Neural progenitor cell (in vitro differentiated cells): ENCODE data around the gene TP73. TPM values are rescaled to one million over a fixed set of nuclear protein-coding genes. Genes with fewer than 3 reads are reported as not detected.

Experiments
- DNase-seq: peaks from one replicate; pipeline ENCODE4 v3.0.0-alpha.2; 2016; ENCODE audit warnings: low spot score
- H2AFZ ChIP-seq: fragments of 200-600 bp; sonication (generic); replicated peaks from 2 replicates; pipeline ENCODE4 v1.6.1; 2016; ENCODE audit warnings: antibody characterized with exemption
- H3F3A ChIP-seq: fragments of 200-600 bp; sonication (generic); 2 replicates; pipeline ENCODE4 v1.6.1; 2016; ENCODE audit warnings: antibody characterized with exemption, low read depth
- H3K27ac ChIP-seq: fragments of 200-600 bp; sonication (generic); 2 replicates; pipeline ENCODE4 v1.5.1; 2016; ENCODE audit warnings: mild to moderate bottlenecking
- H3K27me3 ChIP-seq: fragments of 200-600 bp; sonication (generic); 2 replicates; pipeline ENCODE4 v1.6.1; 2016; ENCODE audit warnings: mild to moderate bottlenecking, moderate library complexity
- H3K36me3 ChIP-seq: fragments of 200-600 bp; sonication (generic); 2 replicates; pipeline ENCODE4 v1.5.1; 2016
- H3K4me1 ChIP-seq: fragments of 200-600 bp; sonication (generic); 2 replicates; pipeline ENCODE4 v1.6.1; 2016; ENCODE audit warnings: mixed run types
- H3K4me2 ChIP-seq: fragments of 200-600 bp; sonication (generic); 2 replicates; pipeline ENCODE4 v1.6.1; 2016
- H3K4me3 ChIP-seq: fragments of 200-600 bp; sonication (generic); 2 replicates; pipeline ENCODE4 v1.5.1; 2016
- H3K79me2 ChIP-seq: fragments of 200-600 bp; sonication (generic); 2 replicates; pipeline ENCODE4 v1.6.1; 2016; ENCODE audit warnings: low read depth
- H3K9ac ChIP-seq: fragments of 200-600 bp; sonication (generic); 2 replicates; pipeline ENCODE4 v1.6.1; 2016
- H3K9me3 ChIP-seq: fragments of 200-600 bp; sonication (generic); 2 replicates; pipeline ENCODE4 v1.5.1; 2016; ENCODE audit warnings: low read depth
- H4K20me1 ChIP-seq: fragments of 200-600 bp; sonication (generic); 2 replicates; pipeline ENCODE4 v1.6.1; 2016; ENCODE audit warnings: low read depth
- H3K27ac Mint-ChIP-seq: 3 replicates; pipeline ENCODE4 v1.8.0; 2021; ENCODE audit warnings: mixed read lengths
- H3K27me3 Mint-ChIP-seq: 2 replicates; pipeline ENCODE4 v1.8.0; 2022; ENCODE audit warnings: low read depth, mild to moderate bottlenecking, inconsistent platforms, moderate library complexity, mixed read lengths; ENCODE audit not compliant: insufficient read depth
- H3K36me3 Mint-ChIP-seq: 3 replicates; pipeline ENCODE4 v1.8.0; 2021; ENCODE audit warnings: mixed read lengths
- H3K4me1 Mint-ChIP-seq: 3 replicates; pipeline ENCODE4 v1.8.0; 2021; ENCODE audit warnings: mixed read lengths
- H3K4me3 Mint-ChIP-seq: 3 replicates; pipeline ENCODE4 v1.8.0; 2021; ENCODE audit warnings: mild to moderate bottlenecking, moderate library complexity, mixed read lengths
- H3K9me3 Mint-ChIP-seq: 3 replicates; pipeline ENCODE4 v1.8.0; 2020; ENCODE audit warnings: mixed read lengths
- CTCF ChIP-seq: fragments of 200-600 bp; sonication (generic); IDR thresholded peaks from 2 replicates; pipeline ENCODE4 v1.5.1; 2017; ENCODE audit warnings: antibody characterized with exemption, mild to moderate bottlenecking
- EZH2 ChIP-seq: fragments of 200-600 bp; sonication (generic); IDR thresholded peaks from 2 replicates; pipeline ENCODE4 v1.6.1; 2017; ENCODE audit warnings: antibody characterized with exemption, mild to moderate bottlenecking, moderate library complexity
- EZH2phosphoT487 ChIP-seq: fragments of 200-600 bp; sonication (generic); IDR thresholded peaks from 2 replicates; pipeline ENCODE4 v1.6.1; 2017; ENCODE audit warnings: antibody characterized with exemption
- total RNA-seq: library from RNA; depleted of rRNA; stranded (reverse); fragments of >200 nt; gene quantifications from 2 replicates; pipeline ENCODE4 v1.2.3, GENCODE V29; 2015; ENCODE audit warnings: low replicate concordance

Gene TP73
- total RNA-seq, 1 donor from 2014 or later, result not detected

GRCh38 chr1:3780901-3781300 lies 128.6 kb downstream of the TP73 start:
- Mint-ChIP-seq H3K27ac (no peak overlapping the region), H3K4me3 (no peak overlapping the region), H3K27me3 (peaks cover 5% of the 10 kb centered on the region), H3K9me3 (no peaks in the 10 kb centered on the region), H3K4me1 (peaks cover under 1% of the 10 kb centered on the region), H3K36me3 (peaks cover 21% of the 10 kb centered on the region)
- no peak overlapping the region for H3K4me3 ChIP-seq
- no peak overlapping the region for H2AFZ ChIP-seq
- no peak overlapping the region for H3K9ac ChIP-seq
- no peaks in the 10 kb centered on the region for H3F3A ChIP-seq
- DNase-seq, result no peak
- no peaks in the 10 kb centered on the region for H3K9me3 ChIP-seq
- TF ChIP-seq EZH2phosphoT487, result no peak
- no peaks in the 10 kb centered on the region for H3K36me3 ChIP-seq
- no peaks in the 10 kb centered on the region for H3K79me2 ChIP-seq
- H3K27ac ChIP-seq, result no peak overlapping the region
- H3K27me3 ChIP-seq, result no peaks in the 10 kb centered on the region
- no peaks in the 10 kb centered on the region for H3K4me1 ChIP-seq
- H4K20me1 ChIP-seq, result no peaks in the 10 kb centered on the region
- no peak overlapping the region for H3K4me2 ChIP-seq

GRCh38 chr1:3783651-3784474 lies 131.5 kb downstream of the TP73 start:
- H3K9me3 Mint-ChIP-seq, result no peaks in the 10 kb centered on the region
- no peak overlapping the region for H3K27ac Mint-ChIP-seq
- Histone ChIP-seq H3K9ac (no peak overlapping the region), H3K9me3 (no peaks in the 10 kb centered on the region), H3K4me3 (no peak overlapping the region), H3K27ac (no peak overlapping the region), H3K36me3 (no peaks in the 10 kb centered on the region), H3K4me1 (no peaks in the 10 kb centered on the region), H2AFZ (no peak overlapping the region), H4K20me1 (peaks cover 7% of the 10 kb centered on the region), H3K4me2 (no peak overlapping the region), H3K27me3 (no peaks in the 10 kb centered on the region), H3K79me2 (no peaks in the 10 kb centered on the region), H3F3A (no peaks in the 10 kb centered on the region)
- no peak overlapping the region for H3K4me3 Mint-ChIP-seq
- H3K27me3 Mint-ChIP-seq, result peaks cover 3% of the 10 kb centered on the region
- peaks cover 26% of the 10 kb centered on the region for H3K36me3 Mint-ChIP-seq
- no peaks in the 10 kb centered on the region for H3K4me1 Mint-ChIP-seq
- no peak for DNase-seq
- TF ChIP-seq EZH2phosphoT487 (no peak), EZH2 (no peak), CTCF (no peak)

GRCh38 chr1:3785045-3785444 lies 132.7 kb downstream of the TP73 start:
- Histone ChIP-seq H3K27ac (no peak overlapping the region), H3K4me2 (no peak overlapping the region), H3K79me2 (no peaks in the 10 kb centered on the region), H4K20me1 (peaks cover 18% of the 10 kb centered on the region), H2AFZ (no peak overlapping the region), H3K27me3 (no peaks in the 10 kb centered on the region), H3K4me1 (no peaks in the 10 kb centered on the region), H3K4me3 (no peak overlapping the region), H3K9ac (no peak overlapping the region), H3F3A (no peaks in the 10 kb centered on the region), H3K36me3 (no peaks in the 10 kb centered on the region), H3K9me3 (no peaks in the 10 kb centered on the region)
- Mint-ChIP-seq H3K27ac (no peak overlapping the region), H3K36me3 (peaks cover 18% of the 10 kb centered on the region), H3K9me3 (no peaks in the 10 kb centered on the region), H3K27me3 (peaks cover 3% of the 10 kb centered on the region), H3K4me1 (no peaks in the 10 kb centered on the region), H3K4me3 (peak overlapping the region; percentile 37)
- TF ChIP-seq EZH2 (no peak), EZH2phosphoT487 (no peak), CTCF (no peak)
- DNase-seq, result no peak

- Mint-ChIP-seq H3K9me3 (no peaks in the 10 kb centered on the region), H3K27me3 (peaks cover 3% of the 10 kb centered on the region), H3K4me3 (peak overlapping the region; percentile 37), H3K27ac (no peak overlapping the region), H3K4me1 (no peaks in the 10 kb centered on the region), H3K36me3 (peaks cover 13% of the 10 kb centered on the region)
- Histone ChIP-seq H3K36me3 (no peaks in the 10 kb centered on the region), H3F3A (no peaks in the 10 kb centered on the region), H3K4me3 (no peak overlapping the region), H3K27ac (no peak overlapping the region), H2AFZ (no peak overlapping the region), H3K4me2 (no peak overlapping the region), H4K20me1 (peaks cover 19% of the 10 kb centered on the region), H3K27me3 (no peaks in the 10 kb centered on the region), H3K4me1 (no peaks in the 10 kb centered on the region), H3K79me2 (no peaks in the 10 kb centered on the region), H3K9ac (no peak overlapping the region), H3K9me3 (no peaks in the 10 kb centered on the region)
- TF ChIP-seq CTCF, result peak; percentile 62
- no peak for TF ChIP-seq EZH2
- no peak for TF ChIP-seq EZH2phosphoT487
- DNase-seq, result peak; percentile 43
Measured at GRCh38 chr1:3785456-3786157, 133.3 kb downstream of the TP73 start.
